Endothelial cell (in vitro differentiated cells): ENCODE measurements around the gene PGF. TPM values are rescaled to one million over a fixed set of nuclear protein-coding genes. Genes with fewer than 3 reads are reported as not detected.

Experiments
- DNase-seq: peaks from one replicate; pipeline ENCODE4 v3.0.0; 2021; ENCODE audit warnings: low spot score
- H3K27ac Mint-ChIP-seq: one replicate; pipeline ENCODE4 v1.8.0; 2021; ENCODE audit warnings: mixed read lengths, inconsistent platforms; ENCODE audit not compliant: unreplicated experiment
- H3K27me3 Mint-ChIP-seq: one replicate; pipeline ENCODE4 v1.8.0; 2021; ENCODE audit warnings: mild to moderate bottlenecking, moderate library complexity, mixed read lengths, inconsistent platforms; ENCODE audit not compliant: unreplicated experiment
- H3K36me3 Mint-ChIP-seq: one replicate; pipeline ENCODE4 v1.8.0; 2021; ENCODE audit warnings: mild to moderate bottlenecking, low read depth, mixed read lengths, inconsistent platforms; ENCODE audit not compliant: unreplicated experiment
- H3K4me1 Mint-ChIP-seq: one replicate; pipeline ENCODE4 v1.8.0; 2021; ENCODE audit warnings: mild to moderate bottlenecking, mixed read lengths, inconsistent platforms; ENCODE audit not compliant: unreplicated experiment
- H3K4me3 Mint-ChIP-seq: one replicate; pipeline ENCODE4 v1.8.0; 2021; ENCODE audit warnings: mild to moderate bottlenecking, mixed read lengths, inconsistent platforms; ENCODE audit not compliant: unreplicated experiment
- H3K9me3 Mint-ChIP-seq: one replicate; pipeline ENCODE4 v1.8.0; 2021; ENCODE audit warnings: mixed read lengths, inconsistent platforms; ENCODE audit not compliant: unreplicated experiment
- total RNA-seq: library from RNA; stranded (reverse); fragmentation: NEBNext Ultra II Directional; extraction: Animal tissue kit (Norgen Biotek cat#: 25700); gene quantifications from one replicate; pipeline ENCODE4 v1.2.1, GENCODE V29; 2021; ENCODE audit not compliant: unreplicated experiment
- TF ChIP-seq, protein P1 (sequence below): fragments of 200-600 bp; sonication (generic); IDR thresholded peaks from one replicate; pipeline ENCODE4 v1.5.0; 2021; ENCODE audit warnings: antibody characterized with exemption; ENCODE audit not compliant: unreplicated experiment

PGF gene
- total RNA-seq, 1 donor from 2014 or later, result 6.5 TPM

DNA sequence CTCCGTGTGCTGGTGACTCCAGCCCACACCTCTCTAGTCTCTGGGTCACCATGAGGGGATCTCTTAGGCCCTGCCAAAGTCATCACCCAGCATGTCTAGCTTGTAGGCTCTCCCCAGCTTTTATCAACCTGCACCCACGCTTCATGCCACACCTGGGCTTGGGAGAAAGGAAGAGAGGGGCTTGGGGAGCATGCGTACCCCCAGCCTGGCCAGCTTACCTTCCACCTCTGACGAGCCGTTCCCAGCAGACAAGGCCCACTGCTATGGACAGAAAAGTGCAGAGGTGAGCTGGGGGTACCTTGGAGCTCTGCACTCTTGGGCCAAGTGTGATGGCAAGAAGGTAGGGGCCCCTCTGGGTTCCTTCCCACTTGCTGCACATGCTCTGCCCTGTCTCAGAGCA, 1.7 kb downstream of the PGF start:
- H3K4me1 Mint-ChIP-seq, result peaks cover 3% of the 10 kb centered on the region
- peaks cover 8% of the 10 kb centered on the region for H3K36me3 Mint-ChIP-seq
- H3K4me3 Mint-ChIP-seq, result no peak overlapping the region
- H3K27ac Mint-ChIP-seq, result no peak overlapping the region
- peaks cover 15% of the 10 kb centered on the region for H3K27me3 Mint-ChIP-seq
- TF ChIP-seq, protein P1, sequence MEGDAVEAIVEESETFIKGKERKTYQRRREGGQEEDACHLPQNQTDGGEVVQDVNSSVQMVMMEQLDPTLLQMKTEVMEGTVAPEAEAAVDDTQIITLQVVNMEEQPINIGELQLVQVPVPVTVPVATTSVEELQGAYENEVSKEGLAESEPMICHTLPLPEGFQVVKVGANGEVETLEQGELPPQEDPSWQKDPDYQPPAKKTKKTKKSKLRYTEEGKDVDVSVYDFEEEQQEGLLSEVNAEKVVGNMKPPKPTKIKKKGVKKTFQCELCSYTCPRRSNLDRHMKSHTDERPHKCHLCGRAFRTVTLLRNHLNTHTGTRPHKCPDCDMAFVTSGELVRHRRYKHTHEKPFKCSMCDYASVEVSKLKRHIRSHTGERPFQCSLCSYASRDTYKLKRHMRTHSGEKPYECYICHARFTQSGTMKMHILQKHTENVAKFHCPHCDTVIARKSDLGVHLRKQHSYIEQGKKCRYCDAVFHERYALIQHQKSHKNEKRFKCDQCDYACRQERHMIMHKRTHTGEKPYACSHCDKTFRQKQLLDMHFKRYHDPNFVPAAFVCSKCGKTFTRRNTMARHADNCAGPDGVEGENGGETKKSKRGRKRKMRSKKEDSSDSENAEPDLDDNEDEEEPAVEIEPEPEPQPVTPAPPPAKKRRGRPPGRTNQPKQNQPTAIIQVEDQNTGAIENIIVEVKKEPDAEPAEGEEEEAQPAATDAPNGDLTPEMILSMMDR, result no peak
- no peaks in the 10 kb centered on the region for H3K9me3 Mint-ChIP-seq
- DNase-seq, result no peak

DNA sequence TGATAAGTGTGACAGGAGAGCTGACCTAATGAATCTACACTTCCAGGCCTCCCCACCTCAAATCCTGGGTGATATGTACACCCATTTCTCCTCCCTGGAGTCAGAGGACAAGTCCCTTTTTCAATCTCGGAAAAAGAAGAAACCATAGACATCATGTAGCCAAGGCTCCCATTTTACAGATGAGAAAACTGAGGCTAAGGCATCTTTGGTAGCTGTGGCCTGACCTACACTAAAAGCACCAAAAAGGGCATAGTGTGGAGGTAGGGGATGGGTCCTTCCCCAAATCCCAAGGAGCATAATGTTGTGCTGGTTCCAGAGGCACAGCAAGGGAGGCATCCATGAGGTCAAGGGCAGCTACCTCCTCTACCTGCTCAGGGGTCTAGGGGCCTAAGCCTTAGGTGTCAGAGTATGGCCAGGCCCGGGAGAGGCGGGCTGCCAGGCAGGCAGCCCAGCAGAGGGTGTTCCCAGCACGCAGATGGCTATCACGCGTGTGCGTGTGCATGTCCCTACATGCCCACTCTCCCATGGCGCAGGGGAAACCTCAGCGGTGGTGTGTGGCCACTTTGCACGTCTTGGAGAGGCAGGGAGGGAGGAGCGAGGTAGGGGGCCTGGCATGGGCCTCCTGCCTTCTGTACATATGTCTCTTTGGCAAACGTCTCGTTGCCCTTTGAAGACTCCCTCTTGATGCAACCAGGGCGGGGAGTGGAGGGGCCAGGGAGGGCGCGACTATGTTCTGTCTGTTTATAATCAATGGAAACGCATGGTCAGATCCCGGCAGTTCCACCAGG, 2.5 kb downstream of the PGF start:
- H3K27ac Mint-ChIP-seq, result no peak overlapping the region
- no peaks in the 10 kb centered on the region for H3K9me3 Mint-ChIP-seq
- H3K4me1 Mint-ChIP-seq, result peaks cover 3% of the 10 kb centered on the region
- peaks cover 8% of the 10 kb centered on the region for H3K36me3 Mint-ChIP-seq
- peaks cover 12% of the 10 kb centered on the region for H3K27me3 Mint-ChIP-seq
- TF ChIP-seq, protein P1, result no peak
- no peak for DNase-seq
- H3K4me3 Mint-ChIP-seq, result no peak overlapping the region

DNA sequence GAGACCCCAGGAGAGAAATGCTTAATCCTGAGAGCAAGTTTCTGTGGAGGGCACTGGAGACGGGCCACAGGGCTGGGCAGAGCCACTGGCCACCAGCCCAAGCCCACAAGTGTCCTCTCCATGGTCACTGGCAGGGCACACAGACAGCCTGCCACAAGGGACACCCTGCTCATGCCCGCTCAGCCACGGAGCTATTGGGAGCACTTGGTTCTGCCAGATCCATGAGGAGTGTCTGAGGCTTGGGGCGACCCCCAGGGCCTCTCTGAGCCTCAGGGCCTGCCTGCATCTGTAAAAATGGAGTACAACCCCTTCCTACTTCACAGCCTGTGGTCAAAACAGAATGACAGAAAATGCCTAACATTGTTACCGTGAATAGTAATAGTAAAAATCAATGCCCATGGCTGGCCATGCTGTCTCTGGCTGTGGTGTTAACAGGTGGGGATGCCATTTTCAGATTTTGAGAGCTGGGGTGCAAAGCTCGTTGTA, 3.2 kb downstream of the PGF start:
- H3K36me3 Mint-ChIP-seq, result peaks cover 8% of the 10 kb centered on the region
- no peak overlapping the region for H3K4me3 Mint-ChIP-seq
- H3K4me1 Mint-ChIP-seq, result peaks cover 3% of the 10 kb centered on the region
- H3K27me3 Mint-ChIP-seq, result peaks cover 12% of the 10 kb centered on the region
- no peaks in the 10 kb centered on the region for H3K9me3 Mint-ChIP-seq
- DNase-seq, result no peak
- H3K27ac Mint-ChIP-seq, result no peak overlapping the region
- TF ChIP-seq, protein P1, result no peak

DNA sequence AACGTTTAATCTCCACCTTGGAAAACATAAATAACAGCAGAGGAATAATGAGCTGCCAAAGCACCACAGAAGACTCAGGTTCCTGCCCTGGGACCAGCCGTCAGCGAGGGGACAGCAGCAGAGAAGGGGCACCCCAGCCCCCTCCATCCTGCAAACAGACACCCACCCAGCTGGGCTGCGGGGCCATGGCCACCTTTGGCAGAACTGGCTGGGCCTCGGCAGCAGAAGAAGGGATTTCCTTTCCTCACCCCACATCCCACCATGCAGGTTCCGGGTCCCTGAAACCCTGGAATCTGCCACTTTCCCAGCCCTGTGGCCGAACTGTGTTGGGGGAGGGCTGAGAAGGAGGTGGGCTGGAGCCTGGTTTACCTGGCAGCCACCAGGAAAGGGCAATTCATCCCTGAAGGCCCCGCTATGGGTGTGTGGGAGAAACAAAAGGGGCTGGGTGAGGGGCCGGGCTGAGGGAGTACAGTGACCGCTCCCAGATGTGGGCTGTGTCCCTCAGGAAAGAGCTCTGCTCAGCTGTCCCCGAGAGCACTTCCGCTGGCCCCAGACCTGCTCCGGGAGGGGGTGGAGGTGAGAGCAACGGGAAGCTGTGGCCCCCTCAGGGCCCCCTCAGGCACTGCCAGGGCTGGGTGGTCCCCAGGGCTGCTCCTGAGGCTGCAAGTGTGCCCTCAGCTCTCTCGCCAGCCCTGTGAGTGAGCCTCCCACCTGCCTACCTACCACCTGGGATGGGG, 3.8 kb downstream of the PGF start:
- TF ChIP-seq, protein P1, result no peak
- DNase-seq, result no peak
- H3K9me3 Mint-ChIP-seq, result no peaks in the 10 kb centered on the region
- H3K27me3 Mint-ChIP-seq, result peaks cover 12% of the 10 kb centered on the region
- H3K27ac Mint-ChIP-seq, result no peak overlapping the region
- no peak overlapping the region for H3K4me3 Mint-ChIP-seq
- peaks cover 8% of the 10 kb centered on the region for H3K36me3 Mint-ChIP-seq
- H3K4me1 Mint-ChIP-seq, result peaks cover 3% of the 10 kb centered on the region
